ENCODE results near the gene ULBP2. TPM values are rescaled to one million over a fixed set of nuclear protein-coding genes. Genes with fewer than 3 reads are reported as not detected.
"Not testable (repeated sequence)": the region's sequence is repeated elsewhere in the genome, so short reads cannot be mapped to it uniquely, and the experiment has no call there.

The ULBP2 gene
- total RNA-seq, 5 donors from 2014 or later (not counting 1 experiment from before 2014, with no cell fraction given): 0.20 to 3.9 (median 1.6) TPM; not detected in 2

- H3K4me1 Mint-ChIP-seq; H3K4me1 ChIP-seq (ENCODE audit: control insufficient read depth in 1 of 2, extremely low read depth in 1 of 2, insufficient read depth in 2 of 2, low read length in 2 of 2); H3K4me3 ChIP-seq (ENCODE audit: control insufficient read depth in 1 of 2, extremely low read depth in 1 of 2, low read length in 1 of 2); CTCF ChIA-PET; H3K9me3 ChIP-seq; H3K4me3 Mint-ChIP-seq; H3K27ac ChIP-seq (ENCODE audit: low read length); H3K36me3 Mint-ChIP-seq; H3K9me3 Mint-ChIP-seq; H3K36me3 ChIP-seq (ENCODE audit: control insufficient read depth in 2 of 2, extremely low read depth in 1 of 2, insufficient read depth in 1 of 2, low read length in 1 of 2); H3K27ac Mint-ChIP-seq; DNase-seq: not testable (repeated sequence)
- POLR2A ChIA-PET: interaction anchor here in 1 of 2 donors (0.6 kb wide), 1 partner anchor 446 kb away, joined by 3 read pairs; no protein-coding TSS in a partner anchor
- peaks cover 63 to 74% of the 10 kb centered on the region in 2 donors for H3K27me3 Mint-ChIP-seq
- 47% methylated on average over 3 of the region's 6 CpGs for WGBS (ENCODE audit: insufficient coverage)
- ATAC-seq (replicated peaks in 1 of 4): peak in 2 of 4 experiments; percentile 41 to 50
- peaks cover 2 to 60% of the 10 kb centered on the region in 2 experiments for H3K27me3 ChIP-seq (replicated peaks in 1 of 2; ENCODE audit: control insufficient read depth in 2 of 2, extremely low read depth in 1 of 2, insufficient read depth in 2 of 2, low read length in 1 of 2)
Measured at GRCh38 chr6:149974394-149974793, 32.6 kb downstream of the ULBP2 start.

- H3K4me3 ChIP-seq (ENCODE audit: control insufficient read depth in 1 of 2, extremely low read depth in 1 of 2, low read length in 1 of 2): no peak overlapping the region
- peaks cover 2 to 56% of the 10 kb centered on the region in 2 experiments for H3K27me3 ChIP-seq (replicated peaks in 1 of 2; ENCODE audit: control insufficient read depth in 2 of 2, extremely low read depth in 1 of 2, insufficient read depth in 2 of 2, low read length in 1 of 2)
- H3K27ac Mint-ChIP-seq: no peak overlapping the region
- no peaks in the 10 kb centered on the region for H3K9me3 Mint-ChIP-seq
- H3K9me3 ChIP-seq: no peaks in the 10 kb centered on the region
- H3K36me3 Mint-ChIP-seq: no peaks in the 10 kb centered on the region
- H3K4me1 ChIP-seq (ENCODE audit: control insufficient read depth in 1 of 2, extremely low read depth in 1 of 2, insufficient read depth in 2 of 2, low read length in 2 of 2): no peaks in the 10 kb centered on the region
- WGBS (ENCODE audit: insufficient coverage): 17% methylated on average over 3 of the region's 3 CpGs
- no peak for ATAC-seq (replicated peaks in 1 of 4)
- no peak for DNase-seq
- CTCF ChIA-PET: no interaction called here
- peaks cover 62 to 72% of the 10 kb centered on the region in 2 donors for H3K27me3 Mint-ChIP-seq
- H3K36me3 ChIP-seq (ENCODE audit: control insufficient read depth in 2 of 2, extremely low read depth in 1 of 2, insufficient read depth in 1 of 2, low read length in 1 of 2): no peaks in the 10 kb centered on the region
- no peak overlapping the region for H3K27ac ChIP-seq (ENCODE audit: low read length)
- POLR2A ChIA-PET: interaction anchor here in 1 of 2 donors (0.6 kb wide), 1 partner anchor 446 kb away, joined by 3 read pairs; no protein-coding TSS in a partner anchor
- no peaks in the 10 kb centered on the region for H3K4me1 Mint-ChIP-seq
- H3K4me3 Mint-ChIP-seq: no peak overlapping the region
Measured at GRCh38 chr6:149974825-149975224, 33.0 kb downstream of the ULBP2 start.

GRCh38 chr6:149975400-149975799, 33.6 kb downstream of the ULBP2 start:
- no peaks in the 10 kb centered on the region for H3K4me1 Mint-ChIP-seq
- no peaks in the 10 kb centered on the region for H3K36me3 Mint-ChIP-seq
- H3K36me3 ChIP-seq (ENCODE audit: control insufficient read depth in 2 of 2, extremely low read depth in 1 of 2, insufficient read depth in 1 of 2, low read length in 1 of 2): no peaks in the 10 kb centered on the region
- no peak overlapping the region for H3K4me3 ChIP-seq (ENCODE audit: control insufficient read depth in 1 of 2, extremely low read depth in 1 of 2, low read length in 1 of 2)
- H3K4me1 ChIP-seq (ENCODE audit: control insufficient read depth in 1 of 2, extremely low read depth in 1 of 2, insufficient read depth in 2 of 2, low read length in 2 of 2): no peaks in the 10 kb centered on the region
- ATAC-seq (replicated peaks in 1 of 4): no peak
- DNase-seq: no peak
- H3K27ac ChIP-seq (ENCODE audit: low read length): no peak overlapping the region
- H3K27ac Mint-ChIP-seq: no peak overlapping the region
- peaks cover 2 to 54% of the 10 kb centered on the region in 2 experiments for H3K27me3 ChIP-seq (replicated peaks in 1 of 2; ENCODE audit: control insufficient read depth in 2 of 2, extremely low read depth in 1 of 2, insufficient read depth in 2 of 2, low read length in 1 of 2)
- POLR2A ChIA-PET: no interaction called here
- CTCF ChIA-PET: no interaction called here
- H3K27me3 Mint-ChIP-seq: peaks cover 62 to 70% of the 10 kb centered on the region in 2 donors
- H3K4me3 Mint-ChIP-seq: no peak overlapping the region
- H3K9me3 Mint-ChIP-seq: no peaks in the 10 kb centered on the region
- H3K9me3 ChIP-seq: no peaks in the 10 kb centered on the region

- Mint-ChIP-seq H3K27ac (no peak overlapping the region), H3K4me3 (no peak overlapping the region), H3K4me1 (peaks cover 0 to 8% (median 0%) of the 10 kb centered on the region in 3 donors), H3K36me3 (no peaks in the 10 kb centered on the region), H3K9me3 (no peaks in the 10 kb centered on the region), H3K27me3 (peaks cover 67 to 69% of the 10 kb centered on the region in 2 donors)
- Histone ChIP-seq H3K9me3 (no peaks in the 10 kb centered on the region), H3K27ac (ENCODE audit: low read length) (no peak overlapping the region), H3K4me1 (ENCODE audit: control insufficient read depth in 1 of 2, extremely low read depth in 1 of 2, insufficient read depth in 2 of 2, low read length in 2 of 2) (no peaks in the 10 kb centered on the region), H3K27me3 (replicated peaks in 1 of 2; ENCODE audit: control insufficient read depth in 2 of 2, extremely low read depth in 1 of 2, insufficient read depth in 2 of 2, low read length in 1 of 2) (peaks cover 2 to 57% of the 10 kb centered on the region in 2 experiments), H3K36me3 (ENCODE audit: control insufficient read depth in 2 of 2, extremely low read depth in 1 of 2, insufficient read depth in 1 of 2, low read length in 1 of 2) (no peaks in the 10 kb centered on the region), H3K4me3 (ENCODE audit: control insufficient read depth in 1 of 2, extremely low read depth in 1 of 2, low read length in 1 of 2) (no peak overlapping the region)
- ChIA-PET CTCF (no interaction called here), POLR2A (no interaction called here)
- ATAC-seq (replicated peaks in 1 of 4) (no peak), DNase-seq (no peak)
- WGBS (ENCODE audit: insufficient coverage): no CpG with 5 or more reads among the region's 4 CpGs
Measured at GRCh38 chr6:149977221-149977620, 35.4 kb downstream of the ULBP2 start.

- ChIA-PET CTCF (interaction anchor here in 1 of 2 donors (1.1 kb wide), 1 partner anchor 15 kb away, joined by 4 read pairs; no protein-coding TSS in a partner anchor), POLR2A (no interaction called here)
- Histone ChIP-seq H3K9me3 (no peaks in the 10 kb centered on the region), H3K27ac (ENCODE audit: low read length) (no peak overlapping the region), H3K4me3 (ENCODE audit: control insufficient read depth in 1 of 2, extremely low read depth in 1 of 2, low read length in 1 of 2) (no peak overlapping the region), H3K36me3 (ENCODE audit: control insufficient read depth in 2 of 2, extremely low read depth in 1 of 2, insufficient read depth in 1 of 2, low read length in 1 of 2) (no peaks in the 10 kb centered on the region), H3K27me3 (replicated peaks in 1 of 2; ENCODE audit: control insufficient read depth in 2 of 2, extremely low read depth in 1 of 2, insufficient read depth in 2 of 2, low read length in 1 of 2) (peaks cover 7 to 64% of the 10 kb centered on the region in 2 experiments), H3K4me1 (ENCODE audit: control insufficient read depth in 1 of 2, extremely low read depth in 1 of 2, insufficient read depth in 2 of 2, low read length in 2 of 2) (no peaks in the 10 kb centered on the region)
- no peaks in the 10 kb centered on the region for H3K9me3 Mint-ChIP-seq
- H3K36me3 Mint-ChIP-seq: no peaks in the 10 kb centered on the region
- ATAC-seq (replicated peaks in 1 of 4): no peak
- DNase-seq: no peak
- H3K27me3 Mint-ChIP-seq: peaks cover 68 to 69% of the 10 kb centered on the region in 2 donors
- H3K4me3 Mint-ChIP-seq: no peak overlapping the region
- peaks cover 0 to 8% (median 0%) of the 10 kb centered on the region in 3 donors for H3K4me1 Mint-ChIP-seq
- H3K27ac Mint-ChIP-seq: no peak overlapping the region
Measured at GRCh38 chr6:149978610-149979009, 36.8 kb downstream of the ULBP2 start.

GRCh38 chr6:149979293-149979692, 37.5 kb downstream of the ULBP2 start:
- Mint-ChIP-seq H3K27me3 (peaks cover 62 to 67% of the 10 kb centered on the region in 2 donors), H3K4me3 (no peak overlapping the region), H3K36me3 (no peaks in the 10 kb centered on the region), H3K27ac (no peak overlapping the region), H3K4me1 (peaks cover 0 to 8% (median 0%) of the 10 kb centered on the region in 3 donors), H3K9me3 (no peaks in the 10 kb centered on the region)
- Histone ChIP-seq H3K36me3 (ENCODE audit: control insufficient read depth in 2 of 2, extremely low read depth in 1 of 2, insufficient read depth in 1 of 2, low read length in 1 of 2) (no peaks in the 10 kb centered on the region), H3K4me1 (ENCODE audit: control insufficient read depth in 1 of 2, extremely low read depth in 1 of 2, insufficient read depth in 2 of 2, low read length in 2 of 2) (no peaks in the 10 kb centered on the region), H3K9me3 (no peaks in the 10 kb centered on the region), H3K27ac (ENCODE audit: low read length) (no peak overlapping the region), H3K4me3 (ENCODE audit: control insufficient read depth in 1 of 2, extremely low read depth in 1 of 2, low read length in 1 of 2) (no peak overlapping the region), H3K27me3 (replicated peaks in 1 of 2; ENCODE audit: control insufficient read depth in 2 of 2, extremely low read depth in 1 of 2, insufficient read depth in 2 of 2, low read length in 1 of 2) (peaks cover 7 to 58% of the 10 kb centered on the region in 2 experiments)
- ChIA-PET POLR2A (no interaction called here), CTCF (no interaction called here)
- ATAC-seq (replicated peaks in 1 of 4) (no peak), DNase-seq (no peak)
- WGBS (ENCODE audit: insufficient coverage): 68% methylated on average over 5 of the region's 6 CpGs
